NCI-H526 (cell line): Measurements from ENCODE around the gene MT2A.
A peak's percentile ranks its signal among the peaks of the same experiment; 100 is the strongest.
"Not testable (repeated sequence)": the region's sequence is repeated elsewhere in the genome, so short reads cannot be mapped to it uniquely, and the experiment has no call there.

Source experiments
- DNase-seq, 2 experiments: peaks; one replicate each; lab custom pipeline; 2025; lab: John Stamatoyannopoulos, UW

The MT2A gene

DNA sequence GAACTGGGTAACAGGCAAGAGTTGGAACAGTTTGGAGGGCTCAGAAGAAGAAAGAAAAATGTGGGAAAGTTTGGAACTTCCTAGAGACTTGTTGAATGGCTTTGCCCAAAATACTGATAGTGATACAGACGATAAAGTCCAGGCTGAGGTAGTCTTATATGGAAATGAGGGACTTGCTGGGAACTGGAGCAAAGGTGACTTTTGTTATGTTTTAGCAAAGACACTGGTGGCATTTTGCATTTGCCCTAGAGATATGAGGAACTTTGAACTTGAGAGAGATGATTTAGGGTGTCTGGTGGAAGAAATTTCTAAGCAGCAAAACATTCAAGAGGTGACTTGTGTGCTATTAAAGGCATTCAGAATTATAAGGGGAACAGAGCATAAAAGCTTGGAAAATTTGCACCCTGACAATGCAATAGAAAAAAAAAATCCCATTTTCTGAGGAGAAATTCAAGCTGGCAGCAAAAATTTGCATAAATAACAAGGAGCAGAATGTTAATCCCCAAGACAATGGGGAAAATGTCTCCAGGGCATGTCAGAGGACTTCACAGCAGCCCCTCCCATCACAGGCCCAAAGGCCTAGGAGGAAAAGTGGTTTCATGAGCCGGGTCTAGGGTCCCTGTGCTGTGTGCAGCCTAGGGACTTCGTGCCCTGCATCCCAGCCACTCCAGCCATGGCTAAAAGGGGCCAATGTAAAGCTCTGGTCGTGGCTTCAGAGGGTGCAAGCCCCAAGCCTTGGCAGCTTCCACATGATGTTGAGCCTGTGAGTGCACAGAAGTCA is 13.5 kb downstream of the MT2A start:
- DNase-seq = not testable (repeated sequence)

DNA sequence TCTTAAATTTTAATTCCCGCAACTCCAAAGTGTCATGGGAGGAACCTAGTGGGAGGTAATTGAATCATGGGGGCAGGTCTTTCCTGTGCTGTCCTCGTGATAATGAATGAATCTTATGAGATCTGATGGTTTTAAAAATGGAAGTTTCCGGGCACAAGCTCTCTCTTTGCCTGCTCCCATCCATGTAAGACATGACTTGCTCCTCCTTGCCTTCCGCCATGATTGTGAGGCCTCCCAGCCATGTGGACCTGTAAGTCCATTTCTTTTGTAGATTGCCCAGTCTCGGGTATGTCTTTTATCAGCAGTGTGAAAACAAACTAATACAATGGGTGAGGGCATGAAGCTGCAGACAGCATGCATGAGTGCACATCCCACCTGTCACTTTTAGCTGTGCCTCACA is 14.8 kb downstream of the MT2A start:
- not testable (repeated sequence) for DNase-seq

DNA sequence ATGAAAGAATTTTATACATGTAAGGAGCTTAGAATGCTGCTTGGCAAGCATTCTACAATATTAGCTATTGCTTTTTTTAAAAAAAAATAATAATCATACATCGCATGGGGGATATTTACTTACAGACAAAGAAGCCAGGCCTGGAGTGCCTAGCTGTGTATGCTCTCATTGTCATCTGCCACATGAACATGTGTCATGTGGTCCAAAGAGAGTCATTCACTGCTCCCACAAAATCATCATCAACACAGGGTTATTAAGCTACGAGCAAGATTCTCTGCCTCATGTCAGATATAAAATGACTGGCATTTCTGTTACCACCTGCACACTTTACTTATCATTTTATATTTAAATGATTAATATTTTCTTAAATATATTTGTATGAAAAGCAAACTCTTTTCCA is 15.3 kb downstream of the MT2A start:
- DNase-seq = no peak

DNA sequence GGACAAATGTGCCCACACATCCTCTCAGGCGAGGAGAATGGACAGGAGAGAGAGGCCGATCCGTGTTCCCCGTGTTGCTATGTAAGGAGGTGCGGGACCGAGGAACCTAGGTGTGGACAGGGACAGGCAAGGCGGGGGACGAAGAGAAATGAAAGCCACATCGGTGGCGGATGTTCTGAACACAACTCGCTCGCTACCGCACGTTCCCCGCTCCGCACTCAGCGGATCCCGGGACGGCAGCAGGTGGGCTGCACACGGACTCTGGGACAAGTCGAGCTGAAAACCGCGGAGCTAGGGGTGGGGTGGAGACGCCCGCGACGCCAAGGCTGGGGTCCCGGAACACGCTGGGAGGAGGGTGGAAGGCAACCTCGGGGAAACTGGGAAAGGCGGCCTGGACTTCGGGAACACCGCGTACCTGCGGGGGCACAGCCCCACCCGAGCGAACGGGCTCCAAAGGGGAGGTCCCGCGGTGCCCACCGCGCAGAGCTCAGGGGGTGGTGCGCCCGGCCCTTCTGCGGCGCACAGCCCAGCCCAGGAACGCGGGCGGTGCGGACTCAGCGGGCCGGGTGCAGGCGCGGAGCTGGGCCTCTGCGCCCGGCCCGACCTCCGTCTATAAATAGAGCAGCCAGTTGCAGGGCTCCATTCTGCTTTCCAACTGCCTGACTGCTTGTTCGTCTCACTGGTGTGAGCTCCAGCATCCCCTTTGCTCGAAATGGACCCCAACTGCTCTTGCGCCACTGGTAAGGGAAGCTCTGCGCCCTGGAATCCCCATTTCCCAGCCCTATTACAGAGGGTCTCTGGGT is 17.0 kb downstream of the MT2A start, which contains the start of gene MT1E:
TSS of gene MT1E (plus strand) at position 642 of the 803 bp plus-strand sequence. CDS start at position 713, 71 bp downstream.
- peak; percentile 37 to 81 for DNase-seq

DNA sequence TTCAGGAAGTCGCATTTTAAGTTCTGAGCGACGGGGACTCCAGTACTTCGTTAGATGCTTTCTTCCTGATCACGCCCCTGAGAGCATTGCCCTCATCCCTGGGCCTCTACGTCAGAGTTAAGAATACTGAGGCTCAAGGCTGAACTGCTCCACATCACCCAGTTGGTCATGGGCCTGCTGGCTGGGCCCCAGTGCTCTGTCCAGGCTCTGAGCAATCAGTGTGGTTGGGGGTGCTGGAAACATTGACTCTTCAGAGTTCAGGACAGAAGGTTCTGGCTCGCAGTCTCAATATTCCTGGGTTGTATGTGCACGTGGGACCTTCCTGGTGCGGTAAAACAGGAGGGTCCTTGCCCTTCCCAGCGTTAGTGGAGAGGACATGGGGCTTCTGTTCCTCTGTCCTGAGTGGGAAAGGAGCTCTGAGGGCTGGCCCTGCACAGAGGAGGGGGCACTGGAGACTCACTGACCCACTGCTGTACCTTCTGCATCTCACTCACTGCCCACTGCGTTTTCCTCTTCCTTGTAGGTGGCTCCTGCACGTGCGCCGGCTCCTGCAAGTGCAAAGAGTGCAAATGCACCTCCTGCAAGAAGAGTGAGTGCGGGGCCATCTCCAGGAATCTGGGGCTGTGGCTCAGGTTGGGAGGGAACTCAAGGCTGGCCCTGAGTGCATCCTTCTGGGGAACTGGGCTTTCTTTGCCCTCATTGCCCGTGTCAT is 17.7 kb downstream of the MT2A start:
- peak in 1 of 2 experiments; percentile 58 for DNase-seq

DNA sequence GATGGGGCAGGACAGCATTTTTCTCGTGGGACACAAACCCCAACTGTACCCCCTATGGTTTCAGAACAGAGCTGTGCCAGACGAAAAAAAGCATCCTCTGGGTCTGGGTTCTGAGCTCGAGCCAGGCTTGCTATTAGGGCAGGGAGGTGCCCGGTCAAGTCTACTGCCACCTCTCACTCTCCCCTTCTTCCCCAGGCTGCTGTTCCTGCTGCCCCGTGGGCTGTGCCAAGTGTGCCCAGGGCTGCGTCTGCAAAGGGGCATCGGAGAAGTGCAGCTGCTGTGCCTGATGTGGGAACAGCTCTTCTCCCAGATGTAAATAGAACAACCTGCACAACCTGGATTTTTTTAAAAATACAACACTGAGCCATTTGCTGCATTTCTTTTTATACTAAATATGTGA is 18.3 kb downstream of the MT2A start:
- no peak for DNase-seq

DNA sequence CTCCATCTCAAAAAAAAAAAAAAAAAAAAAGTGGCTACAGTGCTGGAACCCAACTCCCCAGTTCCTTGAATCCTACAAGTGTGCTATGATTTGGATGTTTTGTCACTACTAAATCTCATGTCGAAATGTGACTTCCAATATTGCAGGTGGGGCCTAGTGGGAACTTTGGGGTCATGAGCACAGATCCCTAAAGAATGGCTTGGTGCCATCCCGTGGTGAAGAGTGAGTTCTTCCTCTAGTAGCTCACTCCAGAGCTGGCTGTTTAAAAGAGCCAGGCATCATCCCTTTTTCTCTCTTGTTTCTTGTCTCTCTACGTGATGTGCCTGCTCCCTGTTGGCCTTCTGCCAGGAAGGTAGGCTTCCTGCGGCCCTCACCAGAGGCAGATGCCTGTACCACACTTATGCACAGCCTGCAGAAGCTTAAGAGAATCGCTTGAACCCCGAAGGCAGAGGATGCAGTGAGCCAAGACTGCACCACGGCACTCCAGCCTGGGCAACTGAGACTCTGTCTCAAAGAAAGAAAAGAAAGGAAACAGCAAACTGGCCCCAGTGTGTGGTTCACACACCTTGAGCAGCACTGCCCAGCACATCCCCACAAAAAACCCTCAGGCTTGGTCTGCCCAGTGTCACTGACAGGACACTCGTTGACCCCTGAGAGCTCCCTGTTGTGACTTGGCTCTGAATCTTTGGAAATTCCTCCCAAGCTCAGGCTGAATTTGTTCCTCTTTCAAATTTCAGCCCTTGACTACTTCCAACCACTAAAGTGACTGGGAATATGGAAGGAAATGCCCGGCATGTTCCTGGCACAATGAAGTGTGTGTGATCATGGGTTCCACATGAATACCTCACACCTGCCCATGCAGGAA is 20.3 kb downstream of the MT2A start:
- no peak for DNase-seq

DNA sequence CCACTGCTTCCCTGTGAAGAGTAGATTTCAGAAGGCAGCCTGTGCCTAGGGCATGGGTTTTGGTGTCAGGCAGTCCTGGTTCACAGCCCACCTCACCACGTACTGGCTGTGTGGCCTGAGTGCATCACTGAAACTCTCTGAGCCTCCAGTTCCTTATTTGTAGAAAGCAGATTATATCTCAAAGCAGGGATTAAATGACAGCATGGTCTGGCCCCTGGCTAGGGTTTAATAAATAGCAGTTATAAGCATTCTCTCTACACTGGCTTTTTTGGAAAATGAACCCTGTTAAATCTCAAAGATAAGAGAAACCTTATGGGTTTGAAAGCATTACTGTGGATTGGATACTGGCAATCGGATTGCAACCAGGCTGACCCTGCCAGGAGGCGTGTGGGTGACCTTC is 21.1 kb downstream of the MT2A start:
- DNase-seq = no peak

DNA sequence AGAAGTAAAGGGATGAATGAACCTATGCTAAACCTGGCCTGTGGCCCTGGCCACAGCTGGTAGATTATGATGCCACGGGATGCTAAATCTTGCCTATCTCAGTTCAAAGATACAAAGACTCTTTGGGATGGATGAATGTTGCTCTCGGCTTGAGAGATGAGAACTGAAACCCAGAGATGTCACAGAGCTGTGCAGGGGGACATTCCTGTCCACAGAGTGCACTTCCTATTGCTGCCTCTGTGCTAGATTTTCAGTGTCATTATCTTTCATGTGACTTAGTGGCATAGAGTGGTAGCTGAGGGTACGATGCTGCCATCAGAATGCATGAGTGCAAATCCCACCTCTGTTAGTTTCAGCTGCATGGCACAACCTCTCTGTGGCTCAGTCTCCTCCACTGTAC is 21.8 kb downstream of the MT2A start:
- DNase-seq = no peak

DNA sequence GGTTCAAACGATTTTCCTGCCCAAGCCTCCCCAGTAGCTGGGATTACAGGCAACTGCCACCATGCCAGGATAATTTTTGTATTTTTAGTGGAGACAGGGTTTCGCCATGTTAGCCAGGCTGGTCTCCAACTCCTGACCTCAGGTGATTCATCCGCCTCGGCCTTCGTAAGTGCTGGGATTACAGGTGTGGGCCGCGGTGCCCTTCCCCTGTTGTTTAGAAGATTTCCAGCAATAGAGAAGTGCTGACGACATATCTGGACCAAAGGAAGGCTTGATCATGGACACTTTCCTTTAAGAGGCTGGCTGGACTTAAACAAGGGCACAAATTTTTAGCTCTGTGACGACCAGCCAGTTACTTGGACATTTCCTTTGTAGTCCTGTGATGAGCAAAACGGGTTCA is 22.8 kb downstream of the MT2A start:
- DNase-seq = no peak

DNA sequence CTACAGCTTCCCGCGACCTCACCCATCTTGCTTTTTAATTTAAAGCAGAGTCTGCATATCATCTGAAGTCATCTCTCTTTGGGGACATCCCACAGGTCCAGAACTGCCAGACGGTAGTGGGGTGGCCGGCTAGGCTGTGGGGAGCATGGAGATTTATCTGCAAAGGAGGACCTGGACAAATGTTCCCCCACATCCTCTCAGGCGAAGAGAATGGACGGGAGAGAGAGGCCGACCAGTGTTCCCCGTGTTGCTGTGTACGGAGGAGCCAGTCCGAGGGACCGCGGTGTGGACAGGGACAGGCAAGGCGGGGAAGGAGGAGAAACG is 23.4 kb downstream of the MT2A start:
- no peak for DNase-seq

DNA sequence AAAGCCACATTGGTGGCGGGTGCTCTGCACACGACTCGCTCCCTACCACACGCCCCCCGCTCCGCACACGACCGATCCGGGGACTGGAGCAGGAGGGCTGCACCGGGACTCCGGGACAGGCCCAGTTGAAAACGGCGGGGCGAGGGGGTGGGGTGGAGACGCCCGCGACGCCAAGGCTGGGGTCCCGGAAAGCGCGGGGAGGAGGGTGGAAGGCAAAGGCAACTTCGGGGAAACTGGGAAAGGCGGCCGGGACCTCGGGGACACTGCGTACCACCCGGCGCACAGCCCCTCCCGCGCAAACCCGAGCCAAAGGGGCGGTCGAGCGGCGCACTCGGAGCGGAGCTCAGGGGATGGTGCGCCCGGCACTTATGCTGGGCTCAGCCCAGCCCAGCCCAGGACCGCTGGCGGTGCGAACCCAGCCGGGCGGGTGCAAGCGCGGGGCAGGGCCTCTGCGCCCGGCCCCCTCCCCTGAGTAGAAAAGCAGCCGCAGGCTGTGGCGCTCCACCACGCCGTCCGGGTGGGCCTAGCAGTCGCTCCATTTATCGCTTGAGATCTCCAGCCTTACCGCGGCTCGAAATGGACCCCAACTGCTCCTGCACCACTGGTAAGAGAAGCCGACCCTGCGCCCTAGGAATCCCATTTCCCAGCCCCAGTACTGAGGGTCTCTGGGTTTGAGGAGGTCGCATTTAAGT is 23.9 kb downstream of the MT2A start, which contains the start of gene MT1M:
TSS of gene MT1M (plus strand) at position 504 of the 692 bp plus-strand sequence. CDS start at position 577, 73 bp downstream.
- DNase-seq = peak in 1 of 2 experiments; percentile 45

DNA sequence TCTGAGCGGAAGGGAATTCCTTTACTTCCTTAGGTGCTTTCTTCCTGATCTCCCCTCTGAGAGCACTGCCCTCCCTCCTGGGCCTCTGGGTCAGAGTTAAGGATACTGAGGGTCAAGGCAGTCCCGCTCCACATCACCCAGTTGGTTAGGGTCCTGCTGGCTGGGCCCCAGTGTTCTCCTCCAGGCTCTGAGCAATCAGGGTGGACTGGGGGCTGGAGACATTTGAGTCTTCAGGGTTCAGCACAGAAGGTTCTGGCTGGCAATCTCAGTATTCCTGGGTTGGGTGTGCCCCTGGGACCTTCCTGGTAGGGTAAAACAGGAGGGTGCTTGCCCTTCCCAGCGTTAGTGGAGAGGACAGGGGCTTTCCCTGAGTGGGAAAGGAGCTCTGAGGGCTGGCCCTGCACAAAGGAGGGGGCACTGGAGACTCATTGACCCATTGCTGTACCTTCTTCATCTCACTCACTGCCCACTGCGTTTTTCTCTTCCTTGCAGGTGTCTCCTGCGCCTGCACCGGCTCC is 24.5 kb downstream of the MT2A start:
- DNase-seq = no peak

DNA sequence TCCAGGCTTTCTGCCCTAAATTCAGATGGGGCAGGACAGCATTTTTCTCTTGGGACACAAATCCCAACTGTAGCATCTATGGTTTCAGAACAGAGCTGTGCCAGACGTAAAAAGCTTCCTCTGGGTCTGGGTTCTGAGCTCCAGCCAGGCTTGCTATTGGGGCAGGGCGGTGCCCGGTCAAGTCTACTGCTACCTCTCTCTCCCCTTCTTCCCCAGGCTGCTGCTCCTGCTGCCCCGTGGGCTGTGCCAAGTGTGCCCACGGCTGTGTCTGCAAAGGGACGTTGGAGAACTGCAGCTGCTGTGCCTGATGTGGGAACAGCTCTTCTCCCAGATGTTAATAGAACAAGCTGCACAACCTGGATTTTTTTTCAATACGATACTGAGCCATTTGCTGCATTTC is 25.2 kb downstream of the MT2A start:
- no peak for DNase-seq

DNA sequence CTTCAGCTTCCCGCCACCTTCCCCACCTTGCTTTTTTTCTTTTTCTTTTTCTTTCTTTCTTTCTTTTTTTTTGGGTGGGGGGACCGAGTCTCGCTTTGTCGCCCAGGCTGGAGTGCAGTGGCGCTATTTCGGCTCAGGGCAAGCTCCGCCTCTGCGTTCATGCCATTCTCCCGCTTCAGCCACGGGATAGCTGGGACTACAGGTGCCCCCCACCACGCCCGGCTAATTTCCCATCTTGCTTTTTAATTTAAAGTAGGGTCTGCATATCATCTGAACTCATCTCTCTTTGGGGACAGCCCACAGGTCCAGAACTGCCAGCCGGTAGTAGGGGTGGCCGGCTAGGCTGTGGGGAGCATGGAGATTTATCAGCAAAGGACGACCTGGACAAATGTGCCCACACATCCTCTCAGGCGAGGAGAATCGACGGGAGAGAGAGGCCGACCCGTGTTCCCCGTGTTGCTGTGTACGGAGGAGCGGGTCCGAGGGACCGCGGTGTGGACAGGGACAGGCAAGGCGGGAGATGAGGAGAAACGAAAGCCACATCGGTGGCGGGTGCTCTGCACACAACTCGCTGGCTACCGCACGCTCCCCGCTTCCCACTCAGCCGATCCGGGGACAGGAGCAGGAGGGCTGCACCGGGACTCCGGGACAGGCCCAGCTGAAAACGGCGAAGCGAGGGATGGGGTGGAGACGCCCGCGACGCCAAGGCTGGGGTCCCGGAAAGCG is 26.5 kb downstream of the MT2A start:
- DNase-seq = no peak

DNA sequence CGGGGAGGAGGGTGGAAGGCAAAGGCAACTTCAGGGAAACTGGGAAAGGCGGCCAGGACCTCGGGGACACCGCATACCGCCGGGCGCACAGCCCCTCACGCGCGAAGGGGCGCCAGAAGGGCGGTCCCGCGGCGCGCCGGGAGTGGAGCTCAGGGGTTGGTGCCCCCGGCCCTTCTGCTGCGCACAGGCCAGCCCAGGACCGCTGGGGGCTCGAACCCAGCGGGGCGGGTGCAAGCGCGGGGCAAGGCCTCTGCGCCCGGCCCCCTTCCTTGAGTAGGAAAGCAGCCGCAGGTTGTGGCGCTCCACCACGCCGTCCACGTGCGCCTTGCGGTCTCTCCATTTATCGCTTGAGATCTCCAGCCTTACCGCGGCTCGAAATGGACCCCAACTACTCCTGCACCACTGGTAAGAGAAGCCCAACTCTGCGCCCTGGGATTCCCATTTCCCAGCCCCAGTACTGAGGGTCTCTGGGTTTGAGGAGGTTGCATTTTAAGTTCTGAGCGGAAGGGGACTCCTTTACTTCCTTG is 27.1 kb downstream of the MT2A start:
- DNase-seq = no peak

DNA sequence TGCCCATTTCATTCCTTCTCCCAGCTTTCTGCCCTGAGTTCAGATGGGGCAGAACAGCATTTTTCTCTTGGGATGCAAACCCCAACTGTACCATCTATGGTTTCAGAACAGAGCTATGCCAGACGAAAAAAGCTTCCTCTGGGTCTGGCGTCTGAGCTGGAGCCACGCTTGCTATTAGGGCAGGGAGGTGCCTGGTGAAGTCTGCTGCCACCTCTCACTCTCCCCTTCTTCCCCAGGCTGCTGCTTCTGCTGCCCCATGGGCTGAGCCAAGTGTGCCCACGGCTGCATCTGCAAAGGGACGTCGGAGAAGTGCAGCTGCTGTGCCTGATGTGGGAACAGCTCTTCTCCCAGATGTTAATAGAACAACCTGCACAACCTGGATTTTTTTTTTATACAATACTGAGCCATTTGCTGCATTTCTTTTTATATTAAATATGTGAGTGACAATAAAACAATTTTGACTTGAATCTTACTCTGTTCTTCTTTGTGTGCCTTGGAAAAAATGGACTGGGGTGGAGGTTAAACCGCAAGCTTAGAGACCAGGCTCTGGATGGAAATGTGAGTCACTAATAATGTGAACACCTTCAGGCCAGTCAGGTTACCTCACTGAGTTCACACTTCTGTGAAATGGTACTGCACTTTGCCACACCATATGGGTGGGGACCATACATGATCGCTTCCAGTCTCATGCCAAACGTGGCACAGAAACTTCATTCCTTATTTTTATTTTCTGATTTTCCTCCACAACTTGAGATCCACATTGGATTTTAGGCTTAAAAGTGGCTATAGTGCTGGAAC is 28.4 kb downstream of the MT2A start:
- no peak for DNase-seq

DNA sequence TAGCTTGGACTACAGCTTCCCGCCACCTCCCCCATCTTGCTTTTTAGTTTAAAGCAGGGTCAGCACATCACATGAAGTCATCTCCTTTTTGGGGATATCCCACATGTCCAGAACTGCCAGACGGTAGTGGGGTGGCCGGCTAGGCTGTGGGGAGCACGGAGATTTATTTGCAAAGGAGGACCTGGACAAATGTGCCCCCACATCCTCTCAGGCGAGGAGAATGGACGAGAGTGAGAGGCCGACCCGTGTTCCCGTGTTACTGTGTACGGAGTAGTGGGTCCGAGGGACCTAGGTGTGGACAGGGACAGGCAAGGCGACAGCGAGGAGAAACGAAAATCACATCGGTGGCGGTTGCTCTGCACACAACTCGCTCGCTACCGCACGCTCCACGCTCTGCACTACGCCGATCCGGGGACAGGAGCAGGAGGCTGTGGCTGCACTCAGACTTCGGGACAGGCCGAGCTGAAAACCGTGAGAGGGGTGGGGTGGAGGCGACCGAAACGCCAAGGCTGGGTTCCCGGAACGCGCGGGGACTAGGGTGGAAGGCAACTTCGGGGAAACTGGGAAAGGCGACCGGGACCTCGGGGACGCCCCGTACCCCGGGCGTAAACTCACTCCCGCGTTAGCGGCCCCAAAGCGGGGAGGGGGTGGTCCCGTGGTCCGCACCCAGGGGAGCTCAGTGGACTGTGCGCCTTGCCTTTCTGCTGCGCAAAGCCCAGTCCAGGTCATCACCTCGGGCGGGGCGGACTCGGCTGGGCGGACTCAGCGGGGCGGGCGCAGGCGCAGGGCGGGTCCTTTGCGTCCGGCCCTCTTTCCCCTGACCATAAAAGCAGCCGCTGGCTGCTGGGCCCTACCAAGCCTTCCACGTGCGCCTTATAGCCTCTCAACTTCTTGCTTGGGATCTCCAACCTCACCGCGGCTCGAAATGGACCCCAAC is 29.7 kb downstream of the MT2A start, which contains the start of gene MT1A:
TSS of gene MT1A (plus strand) at position 853 of the 937 bp plus-strand sequence. CDS start at position 926, 73 bp downstream.
- peak in 1 of 2 experiments; percentile 43 for DNase-seq
